ENCODE measurements around the gene TBX1. TPM values are rescaled to one million over a fixed set of nuclear protein-coding genes. Genes with fewer than 3 reads are reported as not detected.

TBX1 gene
- total and polyA plus RNA-seq, 2 of the 8 experiments (the other 6 are each of a cell fraction or from before 2014, with no cell fraction given) = 0.28 TPM; not detected in 1

DNA sequence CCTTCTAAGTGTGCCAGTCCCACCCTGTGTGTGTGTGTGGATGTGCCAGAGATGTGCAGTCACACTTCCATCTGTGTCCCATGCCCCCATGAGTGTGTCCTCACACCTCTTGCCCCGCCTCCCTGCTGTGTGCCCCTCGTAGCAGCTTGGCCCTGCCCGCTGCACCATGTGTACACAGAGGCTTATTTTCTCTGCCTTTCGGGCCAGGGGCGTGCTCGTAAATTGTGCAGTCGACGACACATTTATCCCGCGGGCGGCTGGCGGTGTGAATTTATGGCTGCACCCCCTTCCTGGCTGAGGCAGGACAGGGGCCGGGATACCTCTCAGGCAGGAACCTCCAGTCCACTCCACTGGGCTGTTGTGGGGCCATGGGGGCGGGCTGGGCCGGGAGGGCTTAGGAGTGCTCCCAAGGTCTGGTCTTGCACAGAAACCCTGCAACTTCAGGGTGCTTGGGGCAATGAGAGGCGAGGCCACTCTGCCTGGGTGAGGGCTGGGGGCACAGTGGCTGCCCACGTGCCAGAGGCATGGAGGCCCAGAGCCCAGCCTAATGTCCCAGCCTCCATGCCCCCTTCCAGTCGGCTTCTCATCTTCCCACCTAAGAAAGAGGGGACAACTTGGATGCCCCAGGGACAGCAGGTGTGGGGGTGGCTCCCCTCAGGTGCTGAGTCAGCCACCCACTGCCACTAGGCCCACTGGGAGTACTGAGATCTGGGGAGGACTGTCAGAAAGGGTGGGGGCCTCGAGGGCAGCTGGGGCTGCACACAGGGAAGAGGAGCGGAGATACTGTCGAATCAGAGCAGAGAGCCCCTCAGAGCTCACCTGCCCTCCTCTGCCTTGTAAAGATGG is 24.7 kb upstream of the TBX1 start:
- Histone ChIP-seq H3K79me2 (ENCODE audit: control insufficient read depth in 1 of 2, insufficient read depth in 2 of 2, low read length in 2 of 2) (no peaks in the 10 kb centered on the region), H3K4ac (replicated peaks; ENCODE audit: insufficient read length, low read depth, low read length) (no peak overlapping the region), H2BK15ac (ENCODE audit: low read length) (0 out of 2 replicates have a peak overlapping the region, but pooled peaks have one; percentile 53), H3K23me2 (ENCODE audit: low read depth, low read length) (no peaks in the 10 kb centered on the region), H3K9ac (replicated peaks in 1 of 4; ENCODE audit: extremely low read depth in 1 of 4, low read depth in 3 of 4, low read length in 3 of 4) (no peak overlapping the region; a peak in 1 of 7 replicates), H2BK5ac (ENCODE audit: low read depth, low read length) (no peak overlapping the region), H3K27ac (ENCODE audit: low read depth, low read length) (no peak overlapping the region), H3K18ac (ENCODE audit: extremely low read depth, low read length) (no peak overlapping the region), H3K56ac (replicated peaks; ENCODE audit: insufficient read length, low read depth, low read length) (no peak overlapping the region), H4K8ac (ENCODE audit: extremely low read depth, insufficient read depth, low read length) (no peak overlapping the region; the same call in 1 of the 2 replicates), H4K5ac (ENCODE audit: insufficient read length, low read depth, low read length) (no peak overlapping the region), H2AFZ (ENCODE audit: low read length) (no peak overlapping the region), H3K23ac (ENCODE audit: insufficient read length) (no peak overlapping the region), H4K91ac (replicated peaks; ENCODE audit: insufficient read length, low read length) (no peak overlapping the region), H3K4me2 (ENCODE audit: insufficient read depth in 1 of 2, low read depth in 2 of 2, low read length in 2 of 2) (no peak overlapping the region), H3K9me3 (ENCODE audit: insufficient read depth in 2 of 2, low read depth in 1 of 2, low read length in 1 of 2) (no peaks in the 10 kb centered on the region), H3K14ac (ENCODE audit: insufficient read length) (no peak overlapping the region), H3K27me3 (replicated peaks in 1 of 4; ENCODE audit: control insufficient read depth in 3 of 4, extremely low read depth in 1 of 4, insufficient read depth in 3 of 4, low read length in 3 of 4) (no peaks in the 10 kb centered on the region; a peak in 3 of 7 replicates), H3K4me3 (ENCODE audit: extremely low read depth in 1 of 4, insufficient read depth in 2 of 4, low read depth in 3 of 4, low read length in 4 of 4) (no peak overlapping the region), H4K20me1 (replicated peaks in 1 of 2; ENCODE audit: control insufficient read depth in 1 of 2, insufficient read depth in 2 of 2, low read length in 2 of 2) (peaks cover 0 to 4% of the 10 kb centered on the region in 2 experiments), H3K36me3 (ENCODE audit: control insufficient read depth in 2 of 4, insufficient read depth in 4 of 4, low read length in 3 of 4) (no peaks in the 10 kb centered on the region), H3K79me1 (ENCODE audit: low read depth, low read length) (no peaks in the 10 kb centered on the region), H3K4me1 (replicated peaks in 1 of 4; ENCODE audit: control insufficient read depth in 3 of 4, insufficient read depth in 4 of 4, low read length in 3 of 4) (peaks cover 0 to 17% (median 7%) of the 10 kb centered on the region in 4 experiments; a peak in 5 of 7 replicates), H2BK20ac (ENCODE audit: low read length) (no peak overlapping the region), H2AK5ac (ENCODE audit: low read depth, low read length) (no peak overlapping the region), H2BK120ac (replicated peaks; ENCODE audit: low read depth, low read length) (no peak overlapping the region), H2BK12ac (ENCODE audit: low read depth, low read length) (no peak overlapping the region)
- ChIA-PET CTCF (ENCODE audit: partially characterized antibody) (interaction anchor here (1.0 to 1.3 kb wide), 3 partner anchors 14 to 65 kb away, joined by 3 to 4 read pairs (median 3); no protein-coding TSS in a partner anchor), POLR2A (ENCODE audit: partially characterized antibody) (no interaction called here)
- DNase-seq (ENCODE audit: low read depth in 1 of 2, low spot score in 2 of 2) (no peak), FAIRE-seq (no peak)
- 83% methylated on average over 19 of the region's 21 CpGs; no CpG with 5 or more reads in 1 of the 2 experiments for WGBS, 2 experiments (ENCODE audit: extremely low coverage in 1 of 2, insufficient coverage in 1 of 2, insufficient read length in 1 of 2, insufficient replicate concordance in 2 of 2, low coverage in 1 of 2, low lambda C conversion rate in 2 of 2, missing lambda C conversion rate in 1 of 2)
- TF ChIP-seq SUZ12 (IDR thresholded peaks at IDR 0.05; ENCODE audit: low read length) (no peak), RFX5 (IDR thresholded peaks at IDR 0.05; ENCODE audit: borderline replicate concordance, low read depth, low read length) (no peak), SIN3A (conservative IDR thresholded peaks at IDR 0.05 in 1 of 2, IDR thresholded peaks at IDR 0.05 in 1 of 2; ENCODE audit: low read depth in 1 of 2, low read length in 2 of 2) (no peak), GABPA (IDR thresholded peaks at IDR 0.05; ENCODE audit: borderline replicate concordance, insufficient read depth, low read length) (no peak), JUND (IDR thresholded peaks at IDR 0.05; ENCODE audit: low read length) (no peak), CHD1 (IDR thresholded peaks at IDR 0.05; ENCODE audit: low read depth, low read length) (no peak), KDM4A (IDR thresholded peaks at IDR 0.05; ENCODE audit: low read depth, low read length, severe bottlenecking) (no peak), RAD21 (IDR thresholded peaks at IDR 0.05 in 1 of 2, conservative IDR thresholded peaks at IDR 0.05 in 1 of 2; ENCODE audit: low read depth in 2 of 2, low read length in 2 of 2) (no peak), RBBP5 (IDR thresholded peaks at IDR 0.05; ENCODE audit: borderline replicate concordance, low read depth, low read length) (no peak), BCL11A (IDR thresholded peaks at IDR 0.05; ENCODE audit: low read depth in 2 of 2, low read length in 2 of 2) (no peak), SRF (IDR thresholded peaks at IDR 0.05; ENCODE audit: low read depth, low read length) (no peak)
